Natural killer cell (primary cell): ENCODE data around the gene SPARC. TPM values are rescaled to one million over a fixed set of nuclear protein-coding genes. Genes with fewer than 3 reads are reported as not detected.

ENCODE experiments used
- ATAC-seq, 3 donors: fragments of 150-1000 bp in 2 of 3; fragments of 200-7000 bp in 1 of 3; cut with Tn5 transposase; 1 replicate in 1 of 3; 2 replicates in 2 of 3; pipeline ENCODE4 v1.10.0; 2021; ENCODE audit warnings: mild to moderate bottlenecking in 2 of 3, moderate library complexity in 2 of 3
- DNase-seq, 2 donors: peaks; one replicate each; pipeline versions ENCODE4 v3.0.0 to v3.0.0-alpha.2; 2013 to 2021; ENCODE audit warnings: mixed read lengths in 1 of 2
- H3K27ac ChIP-seq: one replicate; pipeline ENCODE4 v1.5.1; 2013; ENCODE audit warnings: mild to moderate bottlenecking, low read length
- H3K27me3 ChIP-seq: one replicate; pipeline ENCODE4 v1.6.1; 2013; ENCODE audit warnings: low read length; ENCODE audit not compliant: control insufficient read depth, insufficient read depth
- H3K36me3 ChIP-seq: one replicate; pipeline ENCODE4 v1.6.1; 2013; ENCODE audit warnings: low read length; ENCODE audit not compliant: control insufficient read depth, insufficient read depth
- H3K4me1 ChIP-seq: one replicate; pipeline ENCODE4 v1.6.1; 2013; ENCODE audit warnings: low read length; ENCODE audit not compliant: control insufficient read depth, insufficient read depth
- H3K4me3 ChIP-seq: one replicate; pipeline ENCODE4 v1.5.1; 2013; ENCODE audit warnings: low read length
- H3K9me3 ChIP-seq: one replicate; pipeline ENCODE4 v1.6.1; 2013; ENCODE audit warnings: low read length; ENCODE audit not compliant: control insufficient read depth, insufficient read depth
- H3K27ac Mint-ChIP-seq, 2 donors: one replicate each; pipeline ENCODE4 v1.8.0; 2022; ENCODE audit warnings: mild to moderate bottlenecking in 2 of 2, mixed read lengths in 2 of 2, moderate library complexity in 1 of 2
- H3K27me3 Mint-ChIP-seq, 2 donors: one replicate each; pipeline ENCODE4 v1.8.0; 2022; ENCODE audit warnings: low read depth in 2 of 2, mixed read lengths in 2 of 2
- H3K36me3 Mint-ChIP-seq: one replicate; pipeline ENCODE4 v1.8.0; 2022; ENCODE audit warnings: mixed read lengths
- H3K4me1 Mint-ChIP-seq, 2 donors: one replicate each; pipeline ENCODE4 v1.8.0; 2022; ENCODE audit warnings: mixed read lengths in 2 of 2
- H3K4me3 Mint-ChIP-seq: one replicate; pipeline ENCODE4 v1.8.0; 2022; ENCODE audit warnings: mild to moderate bottlenecking, moderate library complexity, mixed read lengths
- H3K9me3 Mint-ChIP-seq, 2 donors: one replicate each; pipeline ENCODE4 v1.8.0; 2022; ENCODE audit warnings: mixed read lengths in 2 of 2
- CTCF ChIP-seq: fragments of 200-600 bp; IDR thresholded peaks from one replicate; pipeline ENCODE4 v1.8.0; 2022; ENCODE audit warnings: antibody characterized with exemption
- WGBS: methylation state at CpG from one replicate; pipeline ENCODE4 v1.1.7; 2013; ENCODE audit warnings: missing lambda C conversion rate; ENCODE audit not compliant: insufficient coverage; 5-methylcytosine and 5-hydroxymethylcytosine counted together
- intact Hi-C: fragments of 100-400 bp; cut with micrococcal nuclease; formaldehyde crosslinking; loops from one replicate; pipeline ENCODE4 v1.14.2; 2022
- total RNA-seq, 4 donors: library from RNA; stranded (reverse); fragments of 120-200 nt in 1 of 4; gene quantifications; one replicate each; pipeline versions ENCODE4 v1.2.3 to v1.2.4, GENCODE V29; 2013 to 2022

SPARC gene
- total RNA-seq, 3 donors from 2014 or later (not counting 1 experiment from before 2014, with no cell fraction given), result 3.2 to 48.5 (median 23.4) TPM

GRCh38 chr5:151719228-151720000, 32.7 kb upstream of the SPARC start:
- intact Hi-C loops, result no loop called here

GRCh38 chr5:151718646-151719045, 31.9 kb upstream of the SPARC start:
- H3K27me3 Mint-ChIP-seq, result no peaks in the 10 kb centered on the region
- H3K27ac Mint-ChIP-seq, result no peak overlapping the region
- DNase-seq (no peak), ATAC-seq (no peak)
- intact Hi-C loops, result no loop called here
- no peaks in the 10 kb centered on the region for H3K27me3 ChIP-seq
- no peak for TF ChIP-seq CTCF
- 90% methylated on average over 3 of the region's 3 CpGs for WGBS
- H3K4me1 Mint-ChIP-seq, result peaks cover 0 to 5% of the 10 kb centered on the region in 2 donors
- no peaks in the 10 kb centered on the region for H3K36me3 Mint-ChIP-seq
- no peak overlapping the region for H3K27ac ChIP-seq
- no peak overlapping the region for H3K4me3 ChIP-seq
- H3K4me3 Mint-ChIP-seq, result no peak overlapping the region
- no peaks in the 10 kb centered on the region for H3K9me3 Mint-ChIP-seq
- no peaks in the 10 kb centered on the region for H3K4me1 ChIP-seq
- H3K36me3 ChIP-seq, result no peaks in the 10 kb centered on the region
- no peaks in the 10 kb centered on the region for H3K9me3 ChIP-seq

More at GRCh38 chr5:151719228-151720000, 32.7 kb upstream of the SPARC start:
- H3K9me3 Mint-ChIP-seq, result no peaks in the 10 kb centered on the region
- no peak overlapping the region for H3K27ac Mint-ChIP-seq
- H3K36me3 Mint-ChIP-seq, result no peaks in the 10 kb centered on the region
- no peak overlapping the region for H3K4me3 ChIP-seq
- no peaks in the 10 kb centered on the region for H3K36me3 ChIP-seq
- peak; percentile 15 for TF ChIP-seq CTCF
- ATAC-seq (peak in 1 of 3 donors; percentile 39), DNase-seq (peak in 1 of 2 donors; percentile 13)
- H3K27me3 Mint-ChIP-seq, result no peaks in the 10 kb centered on the region
- no peaks in the 10 kb centered on the region for H3K4me1 ChIP-seq
- 94% methylated on average over 5 of the region's 6 CpGs for WGBS
- no peaks in the 10 kb centered on the region for H3K9me3 ChIP-seq
- no peaks in the 10 kb centered on the region for H3K27me3 ChIP-seq
- peaks cover 0 to 5% of the 10 kb centered on the region in 2 donors for H3K4me1 Mint-ChIP-seq
- no peak overlapping the region for H3K4me3 Mint-ChIP-seq
- no peak overlapping the region for H3K27ac ChIP-seq

- no peaks in the 10 kb centered on the region for H3K27me3 ChIP-seq
- no peak for TF ChIP-seq CTCF
- ATAC-seq (no peak), DNase-seq (no peak)
- no peak overlapping the region for H3K27ac Mint-ChIP-seq
- 100% methylated on average over 1 of the region's 2 CpGs for WGBS
- no peaks in the 10 kb centered on the region for H3K9me3 ChIP-seq
- H3K27ac ChIP-seq, result no peak overlapping the region
- H3K4me1 ChIP-seq, result no peaks in the 10 kb centered on the region
- intact Hi-C loops, result no loop called here
- H3K4me3 ChIP-seq, result no peak overlapping the region
- H3K36me3 Mint-ChIP-seq, result no peaks in the 10 kb centered on the region
- no peaks in the 10 kb centered on the region for H3K9me3 Mint-ChIP-seq
- H3K36me3 ChIP-seq, result no peaks in the 10 kb centered on the region
- no peaks in the 10 kb centered on the region for H3K27me3 Mint-ChIP-seq
- H3K4me3 Mint-ChIP-seq, result no peak overlapping the region
- peaks cover 0 to 2% of the 10 kb centered on the region in 2 donors for H3K4me1 Mint-ChIP-seq
These were observed 31.4 kb upstream of the SPARC start for GRCh38 chr5:151718153-151718552.

- Mint-ChIP-seq H3K36me3 (no peaks in the 10 kb centered on the region), H3K4me3 (no peak overlapping the region), H3K27ac (no peak overlapping the region), H3K4me1 (no peaks in the 10 kb centered on the region), H3K9me3 (no peaks in the 10 kb centered on the region), H3K27me3 (peaks cover 4 to 5% of the 10 kb centered on the region in 2 donors)
- H3K9me3 ChIP-seq, result no peaks in the 10 kb centered on the region
- no peaks in the 10 kb centered on the region for H3K27me3 ChIP-seq
- no peak for TF ChIP-seq CTCF
- WGBS, result 96% methylated on average over 3 of the region's 3 CpGs
- H3K27ac ChIP-seq, result no peak overlapping the region
- no peaks in the 10 kb centered on the region for H3K36me3 ChIP-seq
- H3K4me1 ChIP-seq, result no peaks in the 10 kb centered on the region
- no peak overlapping the region for H3K4me3 ChIP-seq
- DNase-seq (no peak), ATAC-seq (no peak)
- intact Hi-C loops, result no loop called here
These were observed 30.7 kb upstream of the SPARC start for GRCh38 chr5:151717416-151717815.
